HEK293 (cell line): ENCODE measurements around the gene RAC3.

Source experiments
- CTCF ChIA-PET: fragments of 350-600 bp; formaldehyde crosslinking; extraction: SDS; loops from one replicate; lab custom pipeline; 2021; ENCODE audit warnings: antibody characterized with exemption; lab: Yijun Ruan, JAX
- POLR2A ChIA-PET: fragments of 300-600 bp; formaldehyde crosslinking; extraction: SDS; loops from one replicate; lab custom pipeline; 2020; ENCODE audit warnings: antibody characterized with exemption, inconsistent platforms; lab: Yijun Ruan, JAX
- H3K27ac ChIP-seq: fragments of 200-500 bp; sonication (Bioruptor generic); 2 replicates; pipeline ENCODE4 v1.5.1; 2014; ENCODE audit warnings: low read depth, low read length, control low read depth, inconsistent platforms; ENCODE audit errors: extremely low read depth
- H3K36me3 ChIP-seq, 2 experiments: fragments of 200-500 bp in 1 of 2; sonication (Bioruptor generic) in 1 of 2; 1 replicate in 1 of 2; 2 replicates in 1 of 2; pipeline ENCODE4 v1.5.1; 2014 to 2017; ENCODE audit warnings: inconsistent platforms in 2 of 2, low read length in 2 of 2; ENCODE audit not compliant: control insufficient read depth in 2 of 2, insufficient read depth in 1 of 2
- H3K4me1 ChIP-seq: fragments of 200-500 bp; sonication (Bioruptor generic); 2 replicates; pipeline ENCODE4 v1.5.1; 2014; ENCODE audit warnings: mild to moderate bottlenecking, low read length, inconsistent platforms; ENCODE audit not compliant: control insufficient read depth, insufficient read depth
- H3K4me3 ChIP-seq: 2 replicates; pipeline ENCODE4 v1.5.1; 2011; ENCODE audit warnings: low read depth, mild to moderate bottlenecking, control low read depth, low read length, moderate library complexity
- H3K9me3 ChIP-seq: fragments of 200-500 bp; sonication (Bioruptor generic); 2 replicates; pipeline ENCODE4 v1.5.1; 2014; ENCODE audit warnings: low read depth, low read length, inconsistent platforms; ENCODE audit not compliant: control insufficient read depth, insufficient read depth
- AEBP2 ChIP-seq: fragments of 450-650 bp; formaldehyde crosslinking; IDR thresholded peaks from 2 replicates; pipeline ENCODE4 v1.5.1; 2016; ENCODE audit warnings: missing biosample characterization, missing genetic modification characterization, borderline replicate concordance
- GLIS1 ChIP-seq: fragments of 450-650 bp; formaldehyde crosslinking; IDR thresholded peaks from 2 replicates; pipeline ENCODE4 v1.5.1; 2016; ENCODE audit warnings: missing biosample characterization, missing genetic modification characterization
- GLIS2 ChIP-seq: fragments of 450-650 bp; formaldehyde crosslinking; IDR thresholded peaks from 2 replicates; pipeline ENCODE4 v1.5.1; 2016; ENCODE audit warnings: missing biosample characterization, missing genetic modification characterization
- KLF10 ChIP-seq: fragments of 450-650 bp; IDR thresholded peaks from 2 replicates; pipeline ENCODE4 v1.5.1; 2018; ENCODE audit warnings: missing biosample characterization, mild to moderate bottlenecking, missing genetic modification characterization
- KLF8 ChIP-seq: fragments of 450-650 bp; formaldehyde crosslinking; IDR thresholded peaks from 2 replicates; pipeline ENCODE4 v1.5.1; 2016; ENCODE audit warnings: missing biosample characterization, missing genetic modification characterization
- SALL2 ChIP-seq: fragments of 450-650 bp; formaldehyde crosslinking; IDR thresholded peaks from 2 replicates; pipeline ENCODE4 v1.5.0; 2017; ENCODE audit warnings: missing biosample characterization, mild to moderate bottlenecking, missing genetic modification characterization, borderline replicate concordance
- SP2 ChIP-seq: fragments of 450-650 bp; formaldehyde crosslinking; IDR thresholded peaks from 2 replicates; pipeline ENCODE4 v1.5.1; 2016; ENCODE audit warnings: missing biosample characterization, missing genetic modification characterization
- SP7 ChIP-seq: fragments of 450-650 bp; formaldehyde crosslinking; IDR thresholded peaks from 2 replicates; pipeline ENCODE4 v1.5.1; 2016; ENCODE audit warnings: missing biosample characterization, missing genetic modification characterization
- YY2 ChIP-seq: fragments of 450-650 bp; formaldehyde crosslinking; IDR thresholded peaks from 2 replicates; pipeline ENCODE4 v1.5.1; 2016; ENCODE audit warnings: missing biosample characterization, missing genetic modification characterization
- ZBTB26 ChIP-seq: fragments of 450-650 bp; formaldehyde crosslinking; optimal IDR thresholded peaks from 2 replicates; pipeline ENCODE3; 2016; ENCODE audit warnings: missing biosample characterization, mild to moderate bottlenecking, missing genetic modification characterization
- ZFP3 ChIP-seq: fragments of 450-650 bp; formaldehyde crosslinking; IDR thresholded peaks from 2 replicates; pipeline ENCODE4 v1.5.1; 2016; ENCODE audit warnings: low read depth, missing biosample characterization, missing genetic modification characterization
- ZNF138 ChIP-seq: fragments of 450-650 bp; formaldehyde crosslinking; IDR thresholded peaks from 2 replicates; pipeline ENCODE4 v1.5.1; 2016; ENCODE audit warnings: missing biosample characterization, missing genetic modification characterization, borderline replicate concordance
- ZNF148 ChIP-seq: fragments of 450-650 bp; formaldehyde crosslinking; IDR thresholded peaks from 2 replicates; pipeline ENCODE4 v1.5.0; 2017; ENCODE audit warnings: missing biosample characterization, missing genetic modification characterization, borderline replicate concordance
- ZNF157 ChIP-seq: fragments of 450-650 bp; formaldehyde crosslinking; IDR thresholded peaks from 2 replicates; pipeline ENCODE4 v1.5.1; 2016; ENCODE audit warnings: missing biosample characterization, missing genetic modification characterization
- ZNF19 ChIP-seq: fragments of 450-650 bp; formaldehyde crosslinking; IDR thresholded peaks from 2 replicates; pipeline ENCODE4; 2016; ENCODE audit warnings: missing biosample characterization, missing genetic modification characterization, low read depth
- ZNF214 ChIP-seq: fragments of 450-650 bp; formaldehyde crosslinking; IDR thresholded peaks from 2 replicates; pipeline ENCODE4 v1.5.1; 2017; ENCODE audit warnings: missing biosample characterization, mild to moderate bottlenecking, missing genetic modification characterization, borderline replicate concordance
- ZNF223 ChIP-seq: fragments of 450-650 bp; formaldehyde crosslinking; IDR thresholded peaks from 2 replicates; pipeline ENCODE4 v1.5.1; 2016; ENCODE audit warnings: missing biosample characterization, missing genetic modification characterization
- ZNF324 ChIP-seq: fragments of 450-650 bp; formaldehyde crosslinking; IDR thresholded peaks from 2 replicates; pipeline ENCODE4 v1.5.1; 2016; ENCODE audit warnings: missing biosample characterization, missing genetic modification characterization
- ZNF341 ChIP-seq: fragments of 450-650 bp; formaldehyde crosslinking; IDR thresholded peaks from 2 replicates; pipeline ENCODE4; 2016; ENCODE audit warnings: low read depth, missing biosample characterization, missing genetic modification characterization
- ZNF423 ChIP-seq: fragments of 450-650 bp; formaldehyde crosslinking; IDR thresholded peaks from 2 replicates; pipeline ENCODE4 v1.5.1; 2016; ENCODE audit warnings: missing biosample characterization, missing genetic modification characterization
- ZNF510 ChIP-seq: fragments of 450-650 bp; formaldehyde crosslinking; IDR thresholded peaks from 2 replicates; pipeline ENCODE4 v1.5.1; 2018; ENCODE audit warnings: mild to moderate bottlenecking, missing genetic modification characterization, missing biosample characterization; ENCODE audit not compliant: insufficient replicate concordance
- ZNF555 ChIP-seq: fragments of 450-650 bp; formaldehyde crosslinking; conservative IDR thresholded peaks from 2 replicates; pipeline ENCODE4 v1.5.1; 2017; ENCODE audit warnings: missing biosample characterization, mild to moderate bottlenecking, missing genetic modification characterization, inconsistent platforms
- ZNF580 ChIP-seq: fragments of 450-650 bp; formaldehyde crosslinking; IDR thresholded peaks from 2 replicates; pipeline ENCODE4 v1.5.1; 2016; ENCODE audit warnings: missing biosample characterization, missing genetic modification characterization
- ZNF623 ChIP-seq: fragments of 450-650 bp; formaldehyde crosslinking; IDR thresholded peaks from 2 replicates; pipeline ENCODE4 v1.5.1; 2016; ENCODE audit warnings: missing biosample characterization, missing genetic modification characterization
- ZNF658 ChIP-seq: fragments of 450-650 bp; formaldehyde crosslinking; IDR thresholded peaks from 2 replicates; pipeline ENCODE4; 2016; ENCODE audit warnings: missing biosample characterization, missing genetic modification characterization
- ZNF830 ChIP-seq: fragments of 450-650 bp; IDR thresholded peaks from 2 replicates; pipeline ENCODE4 v1.5.0; 2018; ENCODE audit warnings: missing biosample characterization, missing genetic modification characterization, low read depth, mild to moderate bottlenecking, moderate library complexity
- ZSCAN4 ChIP-seq: fragments of 450-650 bp; formaldehyde crosslinking; IDR thresholded peaks from 2 replicates; pipeline ENCODE4 v1.5.1; 2017; ENCODE audit warnings: missing biosample characterization, missing genetic modification characterization

The RAC3 gene

GRCh38 chr17:82022981-82023446 is 8.5 kb upstream of the RAC3 start, which contains the start of gene LRRC45 (continued):
- no peak for TF ChIP-seq ZNF658 (tag by site-specific recombination)
- TF ChIP-seq KLF8, result peak; percentile 53; the same call in 1 of the 2 replicates
- no peak for TF ChIP-seq ZNF214
- no peak for TF ChIP-seq ZNF19
- no peak for TF ChIP-seq ZNF623 (tag by site-specific recombination)
- no peak for TF ChIP-seq ZNF830 (tag by site-specific recombination)
- no peak for TF ChIP-seq ZNF157 (tag by site-specific recombination)
- no peak for TF ChIP-seq ZNF341 (tag by site-specific recombination)
- no peak for TF ChIP-seq ZNF324 (tag by site-specific recombination)
- no peak for TF ChIP-seq SP7 (tag by site-specific recombination)
- TF ChIP-seq GLIS1 (tag by site-specific recombination), result peak; percentile 47; the same call in 1 of the 2 replicates
- TF ChIP-seq ZNF555 (tag by site-specific recombination), result no peak
- TF ChIP-seq ZBTB26 (tag by site-specific recombination), result peak; percentile 83
- peak; percentile 47 for TF ChIP-seq GLIS2 (tag by site-specific recombination)
- TF ChIP-seq ZSCAN4 (tag by site-specific recombination), result no peak
- no peak for TF ChIP-seq ZNF223 (tag by site-specific recombination)
- TF ChIP-seq SALL2 (tag by site-specific recombination), result no peak
- TF ChIP-seq ZNF580 (tag by site-specific recombination), result no peak
- TF ChIP-seq SP2, result peak; percentile 100
- TF ChIP-seq ZFP3 (tag by site-specific recombination), result no peak
- TF ChIP-seq KLF10 (tag by site-specific recombination), result peak; percentile 93
- no peak for TF ChIP-seq YY2
- TF ChIP-seq ZNF510 (tag by site-specific recombination), result no peak

- Histone ChIP-seq H3K9me3 (no peaks in the 10 kb centered on the region), H3K36me3 (peaks cover 0 to 54% of the 10 kb centered on the region in 2 experiments; a peak in 2 of 3 replicates), H3K4me1 (peaks cover 11% of the 10 kb centered on the region), H3K4me3 (peak overlapping the region; percentile 78), H3K27ac (peak overlapping the region; percentile 94)
- ChIA-PET POLR2A (interaction anchor here (0.7 to 5.1 kb wide), 22 partner anchors 7 to 321 kb away, joined by 3 to 61 read pairs (median 6); partner anchors contain the start of genes DCXR, FASN, MRPL12 and NPB), CTCF (interaction anchor here (0.6 to 7.6 kb wide), 6 partner anchors 14 to 1053 kb away, joined by 3 to 105 read pairs (median 4); partner anchors contain the start of genes DCXR and NOTUM)
- TF ChIP-seq AEBP2 (tag by site-specific recombination), result no peak
- no peak for TF ChIP-seq ZNF423 (tag by site-specific recombination)
- no peak for TF ChIP-seq ZNF138
- no peak for TF ChIP-seq ZNF555 (tag by site-specific recombination)
- no peak for TF ChIP-seq ZNF148
- no peak for TF ChIP-seq ZSCAN4 (tag by site-specific recombination)
Observed at GRCh38 chr17:82023447-82024241, 7.8 kb upstream of the RAC3 start.
